ENCODE data around the gene SLC11A1. TPM values are rescaled to one million over a fixed set of nuclear protein-coding genes. Genes with fewer than 3 reads are reported as not detected.

Gene SLC11A1
- total and polyA plus RNA-seq, 2 donors (not counting 1 experiment from before 2014, with no cell fraction given): 0.03 to 0.17 TPM

DNA sequence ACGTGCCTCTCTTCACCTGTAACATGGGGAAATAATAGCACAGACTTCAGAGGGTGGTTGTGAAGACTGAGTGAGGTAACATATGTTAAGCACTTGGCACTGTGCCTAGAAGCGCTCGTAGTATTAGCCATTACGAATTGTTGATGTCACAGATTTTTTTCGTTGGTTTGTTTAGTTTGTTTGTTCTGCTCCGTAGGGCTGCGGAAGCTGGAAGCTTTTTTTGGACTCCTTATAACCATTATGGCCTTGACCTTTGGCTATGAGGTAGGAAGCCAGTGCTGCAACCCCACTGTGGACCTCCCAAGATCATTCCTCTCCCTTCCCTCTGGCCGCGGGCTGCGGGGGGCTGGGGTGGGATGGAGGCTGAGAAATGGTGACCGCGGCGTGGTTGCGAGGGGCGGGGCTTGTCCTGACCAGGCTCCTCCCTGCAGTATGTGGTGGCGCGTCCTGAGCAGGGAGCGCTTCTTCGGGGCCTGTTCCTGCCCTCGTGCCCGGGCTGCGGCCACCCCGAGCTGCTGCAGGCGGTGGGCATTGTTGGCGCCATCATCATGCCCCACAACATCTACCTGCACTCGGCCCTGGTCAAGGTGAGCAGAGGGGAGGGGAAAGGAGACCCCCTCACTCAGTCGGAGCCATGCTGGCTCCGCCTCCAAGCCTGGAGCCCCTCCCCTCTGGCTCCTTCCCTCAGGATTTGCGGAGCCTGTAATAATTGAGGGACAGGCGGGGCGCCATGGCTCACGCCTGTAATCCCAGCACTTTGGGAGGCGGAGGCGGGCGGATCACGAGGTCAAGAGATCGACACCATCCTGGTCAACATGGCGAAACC is 5.5 kb downstream of the SLC11A1 start:
- Histone ChIP-seq H2AFZ (ENCODE audit: low read length) (peak overlapping the region; percentile 80), H3K4me2 (ENCODE audit: extremely low read depth, insufficient read depth, low read length) (peak overlapping the region; percentile 66), H4K20me1 (ENCODE audit: control insufficient read depth, extremely low read depth, insufficient read depth, low read length) (no peaks in the 10 kb centered on the region), H3K36me3 (ENCODE audit: control insufficient read depth, insufficient read depth, low read length) (no peaks in the 10 kb centered on the region), H3K4me3 (replicated peaks in 1 of 4; ENCODE audit: control extremely low read depth in 1 of 4, insufficient read depth in 1 of 4, low read depth in 3 of 4, low read length in 4 of 4) (peak overlapping the region; percentile 8 to 53 (median 29)), H3K9ac (ENCODE audit: insufficient read depth, low read length) (peak overlapping the region; percentile 16), H3K27me3 (ENCODE audit: control insufficient read depth, insufficient read depth, low read length) (no peaks in the 10 kb centered on the region), H3K9me3 (ENCODE audit: control insufficient read depth, insufficient read depth, low read depth, low read length) (no peaks in the 10 kb centered on the region), H3K27ac (ENCODE audit: insufficient read depth, low read length) (no peak overlapping the region), H3K4me1 (ENCODE audit: control insufficient read depth, extremely low read depth, insufficient read depth, low read length) (peaks cover 5% of the 10 kb centered on the region), H3K79me2 (ENCODE audit: control insufficient read depth, insufficient read depth, low read length) (no peaks in the 10 kb centered on the region)
- TF ChIP-seq EZH2 (IDR thresholded peaks at IDR 0.05; ENCODE audit: low read length, missing control alignments): no peak
- TF ChIP-seq, protein P1, sequence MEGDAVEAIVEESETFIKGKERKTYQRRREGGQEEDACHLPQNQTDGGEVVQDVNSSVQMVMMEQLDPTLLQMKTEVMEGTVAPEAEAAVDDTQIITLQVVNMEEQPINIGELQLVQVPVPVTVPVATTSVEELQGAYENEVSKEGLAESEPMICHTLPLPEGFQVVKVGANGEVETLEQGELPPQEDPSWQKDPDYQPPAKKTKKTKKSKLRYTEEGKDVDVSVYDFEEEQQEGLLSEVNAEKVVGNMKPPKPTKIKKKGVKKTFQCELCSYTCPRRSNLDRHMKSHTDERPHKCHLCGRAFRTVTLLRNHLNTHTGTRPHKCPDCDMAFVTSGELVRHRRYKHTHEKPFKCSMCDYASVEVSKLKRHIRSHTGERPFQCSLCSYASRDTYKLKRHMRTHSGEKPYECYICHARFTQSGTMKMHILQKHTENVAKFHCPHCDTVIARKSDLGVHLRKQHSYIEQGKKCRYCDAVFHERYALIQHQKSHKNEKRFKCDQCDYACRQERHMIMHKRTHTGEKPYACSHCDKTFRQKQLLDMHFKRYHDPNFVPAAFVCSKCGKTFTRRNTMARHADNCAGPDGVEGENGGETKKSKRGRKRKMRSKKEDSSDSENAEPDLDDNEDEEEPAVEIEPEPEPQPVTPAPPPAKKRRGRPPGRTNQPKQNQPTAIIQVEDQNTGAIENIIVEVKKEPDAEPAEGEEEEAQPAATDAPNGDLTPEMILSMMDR (conservative IDR thresholded peaks at IDR 0.05 in 1 of 2, IDR thresholded peaks at IDR 0.05 in 1 of 2; ENCODE audit: low read depth in 1 of 2, low read length in 2 of 2): no peak
- peak; percentile 40 to 91 for DNase-seq (ENCODE audit: low read depth in 2 of 2)

DNA sequence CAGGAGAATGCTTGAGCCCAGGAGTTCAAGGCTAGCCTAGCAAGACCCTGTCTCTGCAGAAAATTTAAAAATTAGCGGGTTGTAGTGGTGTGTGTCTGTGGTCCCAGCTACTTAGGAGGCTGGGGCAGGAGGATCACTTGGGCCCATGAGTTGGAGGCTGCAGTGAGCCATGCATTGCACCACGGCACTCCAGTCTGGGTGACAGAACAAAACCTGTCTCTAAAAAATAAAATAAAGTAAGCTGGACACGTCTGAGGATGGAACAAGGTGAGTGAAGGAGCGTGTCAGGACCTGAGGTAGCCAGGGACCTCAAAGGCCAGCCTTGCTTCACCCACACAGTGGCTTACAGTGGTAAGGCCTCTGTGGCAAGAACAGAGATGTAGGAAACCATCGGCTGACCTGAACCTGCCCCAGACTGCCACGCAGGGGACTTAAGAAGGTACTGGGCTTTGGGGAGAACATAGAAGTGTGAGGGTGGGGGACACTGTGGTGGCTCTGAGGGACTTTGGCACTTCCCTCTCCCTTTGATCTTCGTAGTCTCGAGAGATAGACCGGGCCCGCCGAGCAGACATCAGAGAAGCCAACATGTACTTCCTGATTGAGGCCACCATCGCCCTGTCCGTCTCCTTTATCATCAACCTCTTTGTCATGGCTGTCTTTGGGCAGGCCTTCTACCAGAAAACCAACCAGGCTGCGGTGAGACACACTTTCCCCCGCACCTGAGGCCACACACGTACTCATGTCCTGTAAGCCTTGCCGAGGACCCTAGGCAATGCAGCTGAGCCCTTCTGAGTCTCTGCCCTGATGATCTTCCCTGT is 7.5 kb downstream of the SLC11A1 start:
- no peak for DNase-seq (ENCODE audit: low read depth in 2 of 2)

More for the DNA sequence above, 7.5 kb downstream of the SLC11A1 start:
- no peak overlapping the region for H2AFZ ChIP-seq (ENCODE audit: low read length)
- H3K27me3 ChIP-seq (ENCODE audit: control insufficient read depth, insufficient read depth, low read length): no peaks in the 10 kb centered on the region
- H3K36me3 ChIP-seq (ENCODE audit: control insufficient read depth, insufficient read depth, low read length): no peaks in the 10 kb centered on the region
- TF ChIP-seq, protein P1 (conservative IDR thresholded peaks at IDR 0.05 in 1 of 2, IDR thresholded peaks at IDR 0.05 in 1 of 2; ENCODE audit: low read depth in 1 of 2, low read length in 2 of 2): no peak
- TF ChIP-seq EZH2 (IDR thresholded peaks at IDR 0.05; ENCODE audit: low read length, missing control alignments): no peak
- peaks cover 5% of the 10 kb centered on the region for H3K4me1 ChIP-seq (ENCODE audit: control insufficient read depth, extremely low read depth, insufficient read depth, low read length)
- H3K9me3 ChIP-seq (ENCODE audit: control insufficient read depth, insufficient read depth, low read depth, low read length): no peaks in the 10 kb centered on the region
- H3K79me2 ChIP-seq (ENCODE audit: control insufficient read depth, insufficient read depth, low read length): no peaks in the 10 kb centered on the region
- H4K20me1 ChIP-seq (ENCODE audit: control insufficient read depth, extremely low read depth, insufficient read depth, low read length): no peaks in the 10 kb centered on the region
- no peak overlapping the region for H3K27ac ChIP-seq (ENCODE audit: insufficient read depth, low read length)
- H3K4me2 ChIP-seq (ENCODE audit: extremely low read depth, insufficient read depth, low read length): no peak overlapping the region
- H3K4me3 ChIP-seq (replicated peaks in 1 of 4; ENCODE audit: control extremely low read depth in 1 of 4, insufficient read depth in 1 of 4, low read depth in 3 of 4, low read length in 4 of 4): no peak overlapping the region
- H3K9ac ChIP-seq (ENCODE audit: insufficient read depth, low read length): no peak overlapping the region
